HepG2 (cell line): ENCODE data around the gene ATP8A1. TPM values are rescaled to one million over a fixed set of nuclear protein-coding genes. Genes with fewer than 3 reads are reported as not detected.

Experiments
- CREM ChIP-seq, 2 experiments: sonication (generic) in 1 of 2; formaldehyde crosslinking in 1 of 2; IDR thresholded peaks; 2 replicates each; pipeline versions ENCODE4 v1.4.0 to v1.6.1; 2016 to 2020; ENCODE audit warnings: antibody characterized with exemption in 1 of 2, mild to moderate bottlenecking in 1 of 2, missing genetic modification reagents in 1 of 2
- CSRNP1 ChIP-seq: sonication (generic); formaldehyde crosslinking; IDR thresholded peaks from 2 replicates; pipeline ENCODE4 v1.8.1; 2023; ENCODE audit warnings: mild to moderate bottlenecking, missing genetic modification reagents
- EED ChIP-seq: sonication (generic); formaldehyde crosslinking; IDR thresholded peaks from 2 replicates; pipeline ENCODE4 v1.5.0; 2020; ENCODE audit warnings: mild to moderate bottlenecking, missing genetic modification reagents
- MXD4 ChIP-seq: IDR thresholded peaks from 2 replicates; pipeline ENCODE4 v1.6.1; 2016; ENCODE audit warnings: mild to moderate bottlenecking, missing biosample characterization, missing genetic modification reagents
- NKX3-1 ChIP-seq: sonication (generic); formaldehyde crosslinking; IDR thresholded peaks from 2 replicates; pipeline ENCODE4 v1.5.0; 2020; ENCODE audit warnings: missing genetic modification reagents
- ONECUT2 ChIP-seq: sonication (generic); formaldehyde crosslinking; IDR thresholded peaks from 2 replicates; pipeline ENCODE4 v1.4.0; 2020; ENCODE audit warnings: missing genetic modification reagents
- RAD21 ChIP-seq: fragments of 450-650 bp; formaldehyde crosslinking; IDR thresholded peaks from 2 replicates; pipeline ENCODE4 v1.5.0; 2020; ENCODE audit warnings: mild to moderate bottlenecking
- RFX1 ChIP-seq: fragments of 450-650 bp; IDR thresholded peaks from 2 replicates; pipeline ENCODE4 v1.6.1; 2017
- TEF ChIP-seq: sonication (generic); formaldehyde crosslinking; IDR thresholded peaks from 2 replicates; pipeline ENCODE4 v1.5.0; 2020; ENCODE audit warnings: missing genetic modification reagents
- ZBTB4 ChIP-seq: sonication (generic); formaldehyde crosslinking; IDR thresholded peaks from 2 replicates; pipeline ENCODE4 v1.4.0; 2020; ENCODE audit warnings: missing genetic modification reagents, mild to moderate bottlenecking, borderline replicate concordance
- ZBTB7A ChIP-seq: sonication (generic); formaldehyde crosslinking; IDR thresholded peaks from 2 replicates; pipeline ENCODE4 v1.8.0; 2022; ENCODE audit warnings: mild to moderate bottlenecking, missing genetic modification reagents
- ZFP36 ChIP-seq: fragments of 150-350 bp; IDR thresholded peaks from 2 replicates; pipeline ENCODE4 v1.6.1; 2018; ENCODE audit warnings: borderline replicate concordance, low read length, low read depth; ENCODE audit not compliant: partially characterized antibody
- ZFP37 ChIP-seq: sonication (generic); formaldehyde crosslinking; IDR thresholded peaks from 2 replicates; pipeline ENCODE4 v1.4.0; 2020; ENCODE audit warnings: missing genetic modification reagents, borderline replicate concordance
- ZNF30 ChIP-seq: sonication (generic); formaldehyde crosslinking; IDR thresholded peaks from 2 replicates; pipeline ENCODE4 v1.5.0; 2020; ENCODE audit warnings: mild to moderate bottlenecking, missing genetic modification reagents
- ZNF367 ChIP-seq: sonication (generic); formaldehyde crosslinking; IDR thresholded peaks from 2 replicates; pipeline ENCODE4 v1.4.0; 2020; ENCODE audit warnings: missing genetic modification reagents, borderline replicate concordance
- ZNF383 ChIP-seq: sonication (generic); formaldehyde crosslinking; IDR thresholded peaks from 2 replicates; pipeline ENCODE4 v1.4.0; 2020; ENCODE audit warnings: missing genetic modification reagents, mild to moderate bottlenecking, borderline replicate concordance
- ZNF460 ChIP-seq: sonication (generic); formaldehyde crosslinking; IDR thresholded peaks from 2 replicates; pipeline ENCODE4 v1.5.1; 2020; ENCODE audit warnings: missing genetic modification reagents, mild to moderate bottlenecking, borderline replicate concordance
- polyA plus RNA-seq, 8 experiments: library from polyadenylated mRNA; depleted of rRNA in 3 of 8; stranded (reverse) in 7 of 8; unstranded in 1 of 8; fragments of >200 nt; fragmentation: Illumina TruSeq in 4 of 8; extraction: Trizol in 4 of 8; gene quantifications; 2 replicates each; pipeline versions ENCODE4 v1.2.1 to v1.2.3, GENCODE V29; 2011 to 2016; ENCODE audit warnings: low read depth in 4 of 8, missing spikeins in 1 of 8, mixed read lengths in 1 of 8; ENCODE audit not compliant: insufficient read depth in 1 of 8
- total RNA-seq, 5 experiments: library from RNA; depleted of rRNA; stranded (reverse); fragments of >200 nt; fragmentation: Illumina TruSeq; extraction: Trizol; gene quantifications; 2 replicates each; pipeline ENCODE4 v1.2.3, GENCODE V29; 2016; ENCODE audit warnings: low read depth in 1 of 5
- TF ChIP-seq, protein P1 (sequence below): sonication (generic); formaldehyde crosslinking; IDR thresholded peaks from 2 replicates; pipeline ENCODE4 v1.9.0; 2021; ENCODE audit warnings: missing genetic modification reagents, borderline replicate concordance

Gene ATP8A1
- total and polyA plus RNA-seq, 2 of the 13 experiments (the other 11 are each of a cell fraction or from before 2014, with no cell fraction given): 1.7 to 6.2 TPM

DNA sequence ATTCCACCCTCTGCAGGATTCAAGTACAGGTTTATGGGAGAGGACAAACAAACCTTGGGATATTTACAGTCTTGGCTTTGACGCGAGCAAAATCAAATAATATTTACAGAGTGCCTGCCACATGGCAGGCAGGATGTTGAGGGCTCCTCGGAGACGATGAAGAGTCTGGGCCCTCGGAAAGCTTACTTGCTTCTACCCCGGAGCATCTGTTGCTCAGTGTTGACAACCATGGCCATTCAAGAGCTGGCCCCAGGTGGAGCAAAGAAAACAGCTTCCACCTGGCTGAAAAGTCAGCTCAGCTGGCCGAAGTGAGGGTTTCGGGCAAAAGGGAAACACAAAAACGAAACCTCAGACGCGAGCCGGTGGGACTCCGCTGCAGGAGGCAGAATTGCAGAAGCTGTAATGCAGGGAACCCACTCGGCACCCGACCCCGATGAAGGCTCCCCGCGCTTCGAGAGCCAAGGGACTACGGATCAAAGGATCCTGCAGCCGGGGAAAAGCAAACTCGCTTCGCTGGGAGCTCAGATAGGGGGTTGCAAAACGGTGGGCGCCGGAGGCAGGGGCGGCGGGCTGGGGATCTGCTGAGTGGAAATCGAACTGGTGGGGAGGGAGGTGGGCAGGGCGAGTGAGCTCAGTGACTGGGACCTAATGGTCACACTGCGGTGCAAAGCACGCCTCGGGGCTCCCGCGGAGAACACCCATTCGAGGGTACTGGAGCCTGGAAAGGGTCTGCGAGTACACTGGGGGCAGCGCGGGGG, 805 bp downstream of the ATP8A1 start (continued):
- TF ChIP-seq ZNF460 (no peak), MXD4 (CRISPR knock-in tag) (0 out of 2 replicates have a peak, but pooled peaks have one; percentile 5), ZFP36 (no peak), EED (CRISPR knock-in tag) (no peak), ZBTB7A (CRISPR knock-in tag) (peak; percentile 54; the same call in 1 of the 2 replicates), ZFP37 (CRISPR knock-in tag) (no peak), CSRNP1 (CRISPR knock-in tag) (no peak), NKX3-1 (peak; percentile 33; the same call in 1 of the 2 replicates), ZNF367 (no peak), TEF (no peak), ZNF383 (CRISPR knock-in tag) (no peak), ZBTB4 (CRISPR knock-in tag) (no peak), RFX1 (no peak), CREM (IDR thresholded peaks at IDR 0.05) (no peak), CREM (CRISPR knock-in tag; IDR thresholded peaks at IDR 0.05) (no peak), ZNF30 (CRISPR knock-in tag) (peak; percentile 31; the same call in 1 of the 2 replicates), ONECUT2 (CRISPR knock-in tag) (0 out of 2 replicates have a peak, but pooled peaks have one; percentile 14), RAD21 (CRISPR knock-in tag) (no peak)
- TF ChIP-seq, protein P1, sequence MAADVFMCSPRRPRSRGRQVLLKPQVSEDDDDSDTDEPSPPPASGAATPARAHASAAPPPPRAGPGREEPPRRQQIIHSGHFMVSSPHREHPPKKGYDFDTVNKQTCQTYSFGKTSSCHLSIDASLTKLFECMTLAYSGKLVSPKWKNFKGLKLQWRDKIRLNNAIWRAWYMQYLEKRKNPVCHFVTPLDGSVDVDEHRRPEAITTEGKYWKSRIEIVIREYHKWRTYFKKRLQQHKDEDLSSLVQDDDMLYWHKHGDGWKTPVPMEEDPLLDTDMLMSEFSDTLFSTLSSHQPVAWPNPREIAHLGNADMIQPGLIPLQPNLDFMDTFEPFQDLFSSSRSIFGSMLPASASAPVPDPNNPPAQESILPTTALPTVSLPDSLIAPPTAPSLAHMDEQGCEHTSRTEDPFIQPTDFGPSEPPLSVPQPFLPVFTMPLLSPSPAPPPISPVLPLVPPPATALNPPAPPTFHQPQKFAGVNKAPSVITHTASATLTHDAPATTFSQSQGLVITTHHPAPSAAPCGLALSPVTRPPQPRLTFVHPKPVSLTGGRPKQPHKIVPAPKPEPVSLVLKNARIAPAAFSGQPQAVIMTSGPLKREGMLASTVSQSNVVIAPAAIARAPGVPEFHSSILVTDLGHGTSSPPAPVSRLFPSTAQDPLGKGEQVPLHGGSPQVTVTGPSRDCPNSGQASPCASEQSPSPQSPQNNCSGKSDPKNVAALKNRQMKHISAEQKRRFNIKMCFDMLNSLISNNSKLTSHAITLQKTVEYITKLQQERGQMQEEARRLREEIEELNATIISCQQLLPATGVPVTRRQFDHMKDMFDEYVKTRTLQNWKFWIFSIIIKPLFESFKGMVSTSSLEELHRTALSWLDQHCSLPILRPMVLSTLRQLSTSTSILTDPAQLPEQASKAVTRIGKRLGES (CRISPR knock-in tag): no peak
